LNCAP (cell line): ENCODE measurements around the gene TRIM28.

Experiments used
- TF ChIP-seq, protein P1 (sequence below): fragments of 450-650 bp; IDR thresholded peaks from 2 replicates; pipeline ENCODE4 v1.5.1; 2017; ENCODE audit warnings: mild to moderate bottlenecking

TRIM28 gene

DNA sequence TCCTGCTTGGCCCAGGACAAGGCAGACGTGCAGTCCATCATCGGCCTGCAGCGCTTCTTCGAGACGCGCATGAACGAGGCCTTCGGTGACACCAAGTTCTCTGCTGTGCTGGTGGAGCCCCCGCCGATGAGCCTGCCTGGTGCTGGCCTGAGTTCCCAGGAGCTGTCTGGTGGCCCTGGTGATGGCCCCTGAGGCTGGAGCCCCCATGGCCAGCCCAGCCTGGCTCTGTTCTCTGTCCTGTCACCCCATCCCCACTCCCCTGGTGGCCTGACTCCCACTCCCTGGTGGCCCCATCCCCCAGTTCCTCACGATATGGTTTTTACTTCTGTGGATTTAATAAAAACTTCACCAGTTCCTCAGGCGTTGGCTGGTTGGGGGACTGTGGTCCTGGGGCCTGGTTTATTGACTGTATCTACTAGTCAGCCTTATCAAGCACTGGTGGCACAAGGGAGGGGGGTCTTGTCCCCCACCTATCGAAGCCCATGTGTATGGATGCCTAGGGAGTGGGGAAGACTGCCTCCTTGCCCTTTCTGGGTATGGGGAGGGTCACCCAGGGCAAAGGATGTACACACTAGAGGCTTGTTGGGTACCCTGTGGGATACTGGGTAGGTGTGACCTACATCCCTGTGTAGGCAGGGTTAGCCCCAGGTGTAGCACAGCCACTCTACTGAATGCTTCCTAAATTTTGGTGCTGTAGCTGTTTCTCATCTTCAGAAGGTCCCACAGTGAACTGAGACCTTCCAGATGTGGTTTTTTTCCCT is 6.7 kb downstream of the TRIM28 start:
- TF ChIP-seq, protein P1, sequence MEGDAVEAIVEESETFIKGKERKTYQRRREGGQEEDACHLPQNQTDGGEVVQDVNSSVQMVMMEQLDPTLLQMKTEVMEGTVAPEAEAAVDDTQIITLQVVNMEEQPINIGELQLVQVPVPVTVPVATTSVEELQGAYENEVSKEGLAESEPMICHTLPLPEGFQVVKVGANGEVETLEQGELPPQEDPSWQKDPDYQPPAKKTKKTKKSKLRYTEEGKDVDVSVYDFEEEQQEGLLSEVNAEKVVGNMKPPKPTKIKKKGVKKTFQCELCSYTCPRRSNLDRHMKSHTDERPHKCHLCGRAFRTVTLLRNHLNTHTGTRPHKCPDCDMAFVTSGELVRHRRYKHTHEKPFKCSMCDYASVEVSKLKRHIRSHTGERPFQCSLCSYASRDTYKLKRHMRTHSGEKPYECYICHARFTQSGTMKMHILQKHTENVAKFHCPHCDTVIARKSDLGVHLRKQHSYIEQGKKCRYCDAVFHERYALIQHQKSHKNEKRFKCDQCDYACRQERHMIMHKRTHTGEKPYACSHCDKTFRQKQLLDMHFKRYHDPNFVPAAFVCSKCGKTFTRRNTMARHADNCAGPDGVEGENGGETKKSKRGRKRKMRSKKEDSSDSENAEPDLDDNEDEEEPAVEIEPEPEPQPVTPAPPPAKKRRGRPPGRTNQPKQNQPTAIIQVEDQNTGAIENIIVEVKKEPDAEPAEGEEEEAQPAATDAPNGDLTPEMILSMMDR, result no peak

DNA sequence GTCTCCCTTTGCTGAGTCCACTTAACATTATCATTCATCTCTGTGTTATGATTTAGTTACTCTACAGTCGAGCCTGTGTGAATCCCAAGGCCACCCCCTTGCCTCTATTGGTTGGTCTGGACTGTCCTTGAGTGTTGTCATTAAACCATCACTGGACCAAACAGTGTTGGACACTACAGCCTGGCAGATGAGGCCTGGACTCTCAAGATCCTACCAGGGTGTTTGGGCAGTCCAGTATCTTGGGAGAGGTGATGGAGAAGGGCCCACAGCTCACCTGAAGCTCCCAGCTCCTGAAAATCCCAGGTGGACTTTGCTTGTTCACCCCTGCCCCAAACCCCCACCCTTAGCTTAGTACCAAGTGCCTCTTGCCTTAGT is 7.2 kb downstream of the TRIM28 start:
- TF ChIP-seq, protein P1, result no peak

DNA sequence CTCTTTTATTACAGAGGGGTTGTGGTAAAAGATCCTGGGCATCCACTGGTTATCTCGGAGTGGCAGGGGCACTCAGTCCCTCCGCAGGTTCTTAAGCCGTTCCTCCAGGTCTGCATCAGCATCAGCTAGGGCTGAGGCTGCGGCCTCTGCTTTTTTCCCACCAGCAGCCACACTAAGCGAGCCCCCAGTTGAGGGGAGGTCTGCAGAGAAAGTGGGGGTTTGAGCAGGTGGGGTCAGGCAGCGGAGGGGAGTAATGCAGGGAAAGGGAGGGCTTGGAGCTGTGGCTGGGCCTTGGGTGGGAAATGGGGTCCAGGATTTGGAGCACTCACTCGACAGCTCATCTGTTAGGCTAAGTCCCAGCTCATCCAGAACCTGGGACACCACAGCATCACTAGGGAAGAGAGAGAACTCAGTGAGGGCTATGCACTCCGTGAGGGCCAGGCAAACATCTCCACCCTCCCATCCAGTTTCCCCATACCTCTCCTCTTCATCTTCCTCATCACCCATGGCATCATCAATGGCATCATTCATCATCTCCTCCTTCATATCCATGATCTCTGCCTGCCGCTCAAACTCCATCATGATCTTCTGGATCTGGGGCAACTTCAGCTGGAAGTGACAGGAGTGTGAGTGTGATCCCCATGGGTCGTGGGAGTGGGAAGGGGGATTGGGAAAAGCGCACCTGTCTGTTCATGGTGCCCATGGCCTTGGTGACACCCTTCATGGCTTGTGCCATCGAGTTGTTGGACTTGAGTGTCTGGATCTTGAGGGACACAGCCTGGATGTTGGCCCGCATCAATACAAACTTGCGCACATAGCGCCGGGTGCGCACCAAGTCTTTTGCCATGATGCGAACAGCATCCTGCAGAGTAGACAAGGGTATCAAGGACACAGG is 8.0 kb downstream of the TRIM28 start:
- TF ChIP-seq, protein P1, result no peak

DNA sequence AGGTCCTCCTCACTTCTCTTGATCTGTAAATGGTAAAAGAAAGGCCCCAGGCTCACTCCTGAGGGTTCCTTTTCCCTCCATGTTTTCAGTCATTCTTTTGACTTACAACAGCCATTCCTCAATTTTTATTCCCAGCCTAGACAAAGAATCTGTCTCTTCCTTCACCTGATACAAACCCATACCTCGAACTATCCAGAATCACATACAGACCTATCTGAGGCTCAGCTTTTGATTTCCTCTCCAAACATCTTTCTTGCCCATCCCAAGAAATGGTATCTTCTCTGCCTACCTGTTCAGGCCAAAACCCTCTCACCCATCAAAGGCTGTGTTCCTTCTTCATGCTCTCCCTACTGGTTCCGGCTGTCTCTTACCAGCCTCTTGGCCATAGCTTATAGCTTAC is 8.8 kb downstream of the TRIM28 start:
- TF ChIP-seq, protein P1, result no peak

DNA sequence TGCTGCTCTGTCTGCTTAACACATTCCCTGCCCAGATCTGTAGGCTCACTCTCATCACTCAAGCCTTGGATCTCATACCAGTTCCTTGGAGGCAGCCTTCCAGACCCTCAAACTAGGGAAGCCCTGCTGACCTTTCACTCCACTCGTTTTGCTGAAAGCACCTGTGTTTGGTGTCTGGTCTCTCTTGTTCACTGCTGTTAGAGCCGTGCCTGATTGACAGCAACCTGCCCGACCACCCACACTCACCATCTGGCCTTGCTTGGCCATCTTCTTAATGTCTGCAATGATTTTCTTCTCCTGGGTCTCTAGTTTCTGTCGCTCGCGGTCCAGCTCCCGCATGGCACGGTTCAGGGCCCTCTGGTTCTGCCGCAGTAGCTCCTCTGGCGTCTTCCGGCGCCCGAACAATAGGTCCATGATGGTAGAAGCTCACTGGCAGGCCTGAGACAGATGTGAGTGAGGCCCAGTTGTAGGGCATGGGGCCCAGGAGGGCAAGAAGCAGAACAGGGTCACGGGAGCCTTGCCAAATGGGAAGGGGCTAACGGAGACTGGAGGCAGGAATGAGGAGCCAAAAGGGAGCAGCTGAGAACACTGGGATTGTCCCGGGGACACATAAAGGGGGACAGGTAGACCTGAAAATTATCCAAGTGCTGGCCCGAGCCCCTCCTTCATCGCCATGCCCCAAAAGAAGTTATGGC is 10.1 kb downstream of the TRIM28 start:
- TF ChIP-seq, protein P1, result no peak

DNA sequence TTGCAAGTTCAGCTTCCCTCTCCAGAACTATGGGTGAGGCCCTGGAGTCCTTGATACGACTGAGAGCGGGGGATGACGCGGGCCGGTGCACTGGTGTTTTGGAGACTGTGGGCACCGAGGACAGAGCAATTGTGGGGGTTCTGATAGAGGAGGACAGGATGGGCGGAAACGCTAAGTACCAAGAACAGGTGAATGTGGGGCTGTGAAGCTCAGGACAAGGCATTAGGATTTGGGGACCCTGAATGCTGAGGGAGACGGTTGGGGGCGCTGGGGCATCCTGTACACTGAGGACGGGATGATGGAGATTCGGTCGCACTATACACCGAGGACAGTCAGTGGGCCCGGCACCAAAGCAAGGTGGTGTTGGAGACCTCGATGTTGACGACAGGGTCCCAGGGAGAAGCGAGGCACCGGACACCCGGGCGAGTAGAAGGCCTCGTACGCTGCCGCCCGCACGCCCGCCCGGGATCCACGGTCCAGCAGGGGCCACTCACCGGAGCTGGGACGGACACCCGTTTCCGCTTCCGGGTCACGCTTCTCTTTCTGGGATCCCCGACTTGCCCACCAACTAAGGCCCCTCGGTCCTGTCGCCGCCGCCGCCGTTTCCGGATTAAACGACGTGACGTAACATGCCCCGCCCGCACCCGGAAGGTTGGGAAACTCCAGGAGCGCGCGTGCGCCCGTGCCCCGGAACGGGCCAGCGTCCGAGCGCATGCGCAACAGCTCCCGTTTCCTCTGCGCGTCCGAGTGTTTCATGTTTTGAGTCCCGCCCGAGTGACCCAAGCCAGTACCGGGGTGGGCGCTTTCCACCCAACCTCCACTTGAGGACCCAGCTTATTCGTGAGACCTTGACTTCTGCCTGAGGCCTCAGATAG is 10.9 kb downstream of the TRIM28 start, which contains the start of gene CHMP2A:
Gene CHMP2A (minus strand): TSS at position 612 of the 875 bp plus-strand sequence. CDS start 893 bp downstream, outside the sequence.
- TF ChIP-seq, protein P1, result no peak
